ENCODE results near the gene NOC4L.
"Not testable (repeated sequence)": the region's sequence is repeated elsewhere in the genome, so short reads cannot be mapped to it uniquely, and the experiment has no call there.

The NOC4L gene

GRCh38 chr12:132144115-132144809 is at the start of gene NOC4L, which contains the start of gene DDX51:
TSS of gene NOC4L (plus strand) at chr12:132144457. CDS start at chr12:132144489, 32 bp downstream.
TSS of gene DDX51 (minus strand) at chr12:132144319. CDS start at chr12:132144296, 23 bp downstream.
- DNase-seq (ENCODE audit: low read depth) = peak; percentile 92

DNA sequence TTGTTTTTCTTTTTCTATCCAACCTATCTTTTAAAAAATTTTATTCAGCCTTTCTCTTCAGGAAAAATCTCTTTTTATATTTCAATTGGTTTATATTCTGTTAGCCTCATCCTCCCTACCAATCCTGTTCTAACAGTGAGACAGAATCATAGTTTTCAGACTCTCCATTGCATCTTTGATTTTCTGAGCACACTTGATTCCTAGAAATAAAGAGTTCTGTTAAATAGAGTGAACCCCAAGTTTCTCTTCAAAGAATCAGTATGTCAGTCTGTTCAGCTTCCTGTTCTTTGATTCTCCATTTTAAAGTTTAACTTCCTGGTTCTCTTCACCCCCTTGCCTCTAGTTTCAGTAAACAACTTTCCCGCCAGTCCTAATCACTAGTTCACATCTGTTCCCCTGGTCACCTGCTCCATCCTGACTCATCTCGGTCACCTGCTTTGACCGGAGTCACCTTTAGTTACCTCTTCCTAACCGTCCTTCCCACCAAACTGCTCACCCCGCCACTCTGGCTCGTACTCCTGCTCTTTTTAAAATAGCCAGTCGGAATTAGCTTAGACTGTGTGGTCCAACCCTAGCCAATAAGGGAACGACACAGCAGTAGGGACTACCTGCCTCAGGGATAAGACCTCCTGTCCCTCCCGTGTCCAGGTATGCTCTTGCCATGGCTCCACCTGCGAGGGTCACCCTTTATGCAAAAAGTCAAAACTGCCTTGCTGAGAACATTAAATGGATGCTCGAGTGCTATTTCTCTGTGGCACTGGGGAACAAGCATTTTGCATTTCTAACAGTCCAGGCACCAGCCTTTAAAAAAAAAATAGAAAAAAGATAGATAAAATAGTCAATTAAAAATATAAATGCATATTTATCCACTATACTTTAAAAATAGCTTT is 48.5 kb upstream of the NOC4L start:
- DNase-seq (ENCODE audit: low read depth) = no peak

- no peak for DNase-seq (ENCODE audit: low read depth)
These were observed 44.5 kb upstream of the NOC4L start for GRCh38 chr12:132099739-132100138.

- DNase-seq (ENCODE audit: low read depth) = no peak
These were observed 43.8 kb upstream of the NOC4L start for GRCh38 chr12:132100306-132101065.

- no peak for DNase-seq (ENCODE audit: low read depth)
These were observed 42.0 kb upstream of the NOC4L start for GRCh38 chr12:132102297-132102696.

DNA sequence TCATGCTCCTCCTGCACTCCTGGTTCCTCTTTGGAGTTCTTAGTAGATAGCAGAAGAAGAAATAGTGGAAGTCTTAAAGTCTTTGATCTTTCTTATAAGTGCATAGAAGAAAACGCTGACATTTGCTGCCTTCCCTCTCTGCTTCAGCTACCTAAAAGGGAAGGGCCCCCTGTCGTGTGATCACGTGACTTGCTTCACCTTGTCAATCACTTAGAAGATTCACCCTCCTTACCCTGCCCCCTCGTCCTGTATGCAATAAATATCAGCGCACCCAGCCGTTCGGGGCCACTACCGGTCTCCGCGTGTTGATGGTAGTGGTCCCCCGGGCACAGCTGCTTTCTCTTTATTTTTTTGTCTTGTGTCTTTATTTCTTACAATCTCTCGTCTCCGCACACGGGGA is 41.2 kb upstream of the NOC4L start:
- DNase-seq (ENCODE audit: low read depth) = not testable (repeated sequence)

DNA sequence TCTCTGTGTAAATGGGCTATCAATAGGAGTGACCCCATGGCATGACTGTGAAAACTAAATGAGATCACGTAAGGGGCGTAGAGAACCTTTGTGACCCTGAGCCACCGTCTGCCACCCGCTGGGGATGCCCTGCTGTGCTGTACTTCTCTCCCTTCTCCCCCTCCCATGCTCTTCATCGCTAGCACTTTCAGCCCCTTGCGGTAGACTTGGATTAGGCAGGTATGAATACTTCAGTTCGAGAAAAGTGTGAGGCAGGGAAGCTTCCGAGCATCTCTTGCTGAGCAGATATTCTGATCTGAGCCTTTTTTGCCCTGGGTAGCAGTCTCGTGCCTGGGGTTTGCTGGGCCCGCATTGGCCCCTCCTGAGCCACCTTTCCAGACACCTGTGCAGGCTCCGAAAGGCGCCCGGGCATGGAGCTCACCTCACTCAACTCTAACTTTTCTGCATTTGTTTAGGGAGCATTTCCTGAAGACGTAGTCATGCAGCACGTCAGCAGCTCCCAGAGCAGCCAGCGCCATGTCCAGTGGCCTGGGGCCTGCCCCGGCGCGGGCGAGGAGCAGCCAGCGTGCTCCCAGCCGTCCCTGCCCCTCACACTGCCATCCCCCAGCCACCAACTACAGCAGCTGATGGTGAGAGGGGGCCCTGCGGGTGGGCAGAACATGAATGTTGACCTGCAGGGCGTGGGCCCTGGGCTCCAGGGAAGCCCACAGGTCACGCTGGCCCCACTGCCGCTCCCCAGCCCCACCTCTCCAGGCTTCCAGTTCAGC is 40.5 kb upstream of the NOC4L start:
- DNase-seq (ENCODE audit: low read depth) = no peak

DNA sequence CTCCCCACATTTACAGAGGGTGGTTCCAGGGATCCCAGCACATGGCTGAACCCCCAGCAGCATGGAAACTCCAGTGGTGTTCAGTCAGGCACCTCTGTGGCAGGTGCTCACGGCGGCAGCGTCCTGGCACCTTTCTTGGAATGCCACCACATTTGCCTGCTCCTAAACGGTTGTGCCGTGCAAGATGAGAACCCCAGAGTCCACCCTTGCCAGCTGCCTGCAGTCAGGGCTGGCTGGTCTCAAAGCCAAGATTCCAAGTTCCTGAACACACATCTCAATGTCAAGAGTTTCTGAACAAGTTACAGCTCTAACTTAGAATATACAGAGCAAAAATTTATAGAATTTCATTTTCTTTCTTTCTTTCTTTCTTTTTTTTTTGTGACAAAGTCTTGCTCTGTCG is 38.8 kb upstream of the NOC4L start:
- DNase-seq (ENCODE audit: low read depth) = no peak

GRCh38 chr12:132106921-132107320 is 37.3 kb upstream of the NOC4L start:
- DNase-seq (ENCODE audit: low read depth) = no peak

- DNase-seq (ENCODE audit: low read depth) = no peak
These were observed 35.9 kb upstream of the NOC4L start for GRCh38 chr12:132108211-132108832.

- DNase-seq (ENCODE audit: low read depth) = no peak
These were observed 34.5 kb upstream of the NOC4L start for GRCh38 chr12:132109741-132110140.

- DNase-seq (ENCODE audit: low read depth) = no peak
These were observed 33.6 kb upstream of the NOC4L start for GRCh38 chr12:132110677-132111076.

DNA sequence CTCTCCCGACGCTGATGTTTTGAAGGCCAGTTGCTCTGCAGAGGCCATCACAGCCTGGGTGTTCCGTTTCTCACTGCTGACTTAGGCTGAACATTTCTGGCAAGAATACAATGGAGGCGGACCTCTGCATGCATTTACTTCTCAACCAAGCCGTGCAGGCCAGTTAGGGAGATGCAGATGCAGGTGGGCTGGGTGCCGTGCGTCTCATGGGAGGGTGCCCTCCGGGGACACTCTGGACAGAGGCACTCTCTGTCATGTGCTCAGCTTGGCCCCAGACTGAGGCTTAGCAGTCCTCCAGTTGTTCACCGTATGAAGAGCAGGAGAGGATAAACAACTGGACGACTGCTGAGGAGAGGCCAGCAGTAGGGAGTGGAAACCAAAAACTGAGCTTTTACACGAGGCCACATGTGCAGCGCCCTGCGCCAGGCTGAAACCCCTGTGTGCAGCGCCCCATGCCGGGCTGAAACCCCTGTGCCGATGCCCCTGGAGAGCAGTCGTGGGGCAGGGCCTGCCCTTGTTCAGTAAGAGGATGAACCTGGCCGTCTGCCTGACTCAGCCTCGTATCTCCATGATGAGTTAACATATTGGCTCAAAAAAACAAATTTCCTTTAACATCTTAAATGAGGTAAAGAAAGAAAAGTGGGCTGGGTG is 32.5 kb upstream of the NOC4L start:
- no peak for DNase-seq (ENCODE audit: low read depth)

- no peak for DNase-seq (ENCODE audit: low read depth)
These were observed 29.6 kb upstream of the NOC4L start for GRCh38 chr12:132114667-132115066.

GRCh38 chr12:132115500-132115899 is 28.8 kb upstream of the NOC4L start:
- no peak for DNase-seq (ENCODE audit: low read depth)

GRCh38 chr12:132116709-132117557 is 27.3 kb upstream of the NOC4L start:
- no peak for DNase-seq (ENCODE audit: low read depth)

GRCh38 chr12:132117558-132117875 is 26.7 kb upstream of the NOC4L start:
- DNase-seq (ENCODE audit: low read depth) = no peak

DNA sequence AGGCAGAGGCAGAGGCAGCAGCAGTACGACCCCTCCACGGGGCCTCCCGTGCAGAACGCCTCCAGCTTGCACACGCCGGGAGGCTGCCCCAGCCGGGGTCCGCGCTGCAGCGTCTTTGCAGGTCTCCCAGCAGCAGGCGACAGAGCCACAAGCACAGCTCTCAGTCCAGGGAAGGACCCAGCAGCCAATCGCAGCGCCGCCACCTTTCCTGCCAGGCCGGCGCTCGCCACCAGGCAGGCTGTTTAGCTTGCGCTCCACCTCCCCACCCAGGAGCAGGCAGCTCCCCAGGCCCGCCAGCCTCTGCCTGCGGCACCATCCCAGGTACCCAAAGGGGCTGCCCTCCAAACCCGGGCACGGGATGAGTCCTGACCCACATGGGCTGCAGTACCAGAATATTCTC is 25.4 kb upstream of the NOC4L start:
- no peak for DNase-seq (ENCODE audit: low read depth)

DNA sequence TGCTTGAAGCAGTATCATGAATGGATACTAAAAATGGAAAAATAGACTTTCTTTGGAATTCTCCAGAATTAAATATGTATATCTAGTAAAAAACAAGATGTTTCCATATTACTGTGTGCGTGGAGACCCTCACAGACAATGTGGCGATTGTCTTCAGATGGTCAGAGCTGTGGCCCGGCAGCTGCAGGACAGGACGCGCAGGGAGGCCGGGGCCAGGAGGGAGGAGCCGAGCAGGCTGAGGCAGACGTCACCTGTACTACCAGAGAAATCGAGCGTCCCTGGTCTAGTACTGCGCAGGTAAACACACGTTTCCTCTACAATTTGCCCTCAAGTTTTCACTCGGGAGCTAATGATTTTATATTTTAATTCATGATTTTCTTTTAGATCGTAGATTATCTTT is 23.0 kb upstream of the NOC4L start:
- DNase-seq (ENCODE audit: low read depth) = no peak
